Embryonic facial prominence (tissue), 1 donor: Measurements from ENCODE around the gene CELF2.

Experiments used
- DNase-seq: peaks from one replicate; pipeline ENCODE4 v3.0.0-alpha.2; 2016; ENCODE audit errors: extremely low spot score

CELF2 gene

GRCh38 chr10:11298116-11298515, 280.4 kb downstream of the CELF2 start:
- DNase-seq, result no peak

DNA sequence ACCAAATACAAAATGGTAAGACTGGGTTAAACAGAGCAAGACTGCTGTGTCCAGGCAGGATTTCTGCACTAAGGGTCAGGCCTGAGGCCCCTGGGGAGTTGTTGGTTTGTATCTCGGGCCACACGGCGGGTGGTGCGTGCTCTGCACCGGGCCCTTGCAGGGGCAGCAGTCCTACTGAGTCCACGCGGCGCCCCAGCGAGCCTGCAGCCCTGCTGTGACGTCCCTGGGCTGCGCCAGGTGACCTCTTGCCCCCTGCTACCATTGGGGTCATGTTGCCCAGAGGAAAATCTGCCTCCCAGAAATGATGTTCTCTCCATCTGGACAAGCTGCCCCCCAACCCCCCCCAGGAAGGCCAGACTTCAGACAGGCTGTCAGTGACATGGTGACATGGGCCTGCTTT, 281.5 kb downstream of the CELF2 start:
- DNase-seq, result no peak

DNA sequence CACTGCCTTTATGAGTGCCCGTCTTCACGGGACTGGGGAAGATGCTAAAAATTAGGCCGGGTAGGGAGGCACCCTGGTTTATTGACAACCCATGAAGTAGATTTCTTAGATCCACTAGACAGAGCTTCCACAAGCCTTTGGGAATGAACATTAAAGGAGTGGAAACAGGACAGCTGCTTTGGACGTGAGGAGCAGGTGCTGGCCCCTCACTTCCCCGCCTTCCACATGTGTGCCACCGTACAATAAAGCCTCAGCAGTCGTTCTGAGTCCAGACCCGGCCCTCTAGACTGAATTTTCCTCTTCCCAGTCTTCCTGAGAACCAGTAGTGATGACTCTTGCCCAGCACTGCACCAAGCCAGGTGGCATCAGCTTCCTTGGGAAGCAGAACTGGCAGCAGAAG, 282.4 kb downstream of the CELF2 start:
- no peak for DNase-seq

- no peak for DNase-seq
These were observed 282.9 kb downstream of the CELF2 start for GRCh38 chr10:11300563-11300962.

DNA sequence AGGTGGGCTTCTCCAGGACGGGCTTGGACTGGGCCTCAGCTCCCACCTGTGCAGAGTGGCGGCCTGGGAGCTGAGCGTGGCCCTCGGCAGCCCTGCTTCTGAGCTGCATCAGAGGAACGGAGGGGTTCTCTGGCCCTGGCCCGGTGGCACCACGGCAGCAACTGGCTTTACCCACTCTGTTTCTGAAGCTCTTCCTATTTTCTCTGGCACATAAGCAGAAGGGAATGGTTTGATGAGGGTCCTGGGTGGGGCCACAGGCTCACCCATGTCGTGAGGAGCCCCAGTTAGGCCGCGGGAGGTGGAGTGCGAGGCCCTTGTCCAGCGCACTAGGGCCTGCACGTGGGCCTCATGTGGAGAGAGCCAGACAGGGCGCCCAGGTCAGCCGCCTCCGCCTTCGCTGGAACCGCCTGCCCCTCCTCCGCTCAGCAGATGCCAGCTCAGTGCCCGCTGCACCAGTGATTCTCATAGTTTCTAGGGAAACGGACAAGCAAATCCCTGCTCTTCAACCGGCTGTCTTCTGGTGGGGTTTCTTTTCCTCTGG, 284.0 kb downstream of the CELF2 start:
- no peak for DNase-seq

- DNase-seq, result no peak
These were observed 284.5 kb downstream of the CELF2 start for GRCh38 chr10:11302181-11302580.

GRCh38 chr10:11303361-11304170, 285.9 kb downstream of the CELF2 start:
- no peak for DNase-seq

DNA sequence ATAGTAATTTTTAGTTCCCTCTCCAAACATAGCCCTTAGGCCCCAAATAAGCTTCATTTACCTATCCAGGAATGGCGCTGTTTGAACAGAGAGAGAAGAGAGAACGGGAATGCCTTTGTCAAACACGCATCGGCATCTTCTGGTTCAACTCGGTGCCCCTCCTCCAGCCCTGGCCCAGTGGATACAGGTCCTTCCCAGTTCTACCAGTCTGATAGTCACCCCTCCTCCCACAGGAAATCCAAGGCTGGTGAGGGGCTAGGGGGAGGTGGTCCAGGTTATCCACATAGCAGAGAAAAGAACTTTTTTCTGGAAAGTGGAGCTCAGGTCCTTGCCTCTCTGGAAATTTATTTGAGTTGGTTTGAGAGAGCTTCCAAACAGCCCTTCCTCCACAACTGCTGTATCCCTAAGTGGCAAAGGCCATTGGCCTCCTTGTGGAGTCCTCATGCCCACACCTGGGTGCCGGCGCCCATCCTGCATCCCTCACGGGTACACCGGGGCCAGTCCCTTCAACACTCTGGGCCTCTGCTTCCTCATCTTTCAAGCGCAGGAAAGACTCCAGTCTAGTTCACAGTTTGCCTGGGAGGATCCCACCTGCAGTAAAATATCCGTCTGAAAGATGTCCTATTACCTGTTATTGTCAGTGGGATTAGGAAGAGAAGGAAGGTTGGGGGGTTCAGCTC, 287.4 kb downstream of the CELF2 start:
- DNase-seq, result no peak

DNA sequence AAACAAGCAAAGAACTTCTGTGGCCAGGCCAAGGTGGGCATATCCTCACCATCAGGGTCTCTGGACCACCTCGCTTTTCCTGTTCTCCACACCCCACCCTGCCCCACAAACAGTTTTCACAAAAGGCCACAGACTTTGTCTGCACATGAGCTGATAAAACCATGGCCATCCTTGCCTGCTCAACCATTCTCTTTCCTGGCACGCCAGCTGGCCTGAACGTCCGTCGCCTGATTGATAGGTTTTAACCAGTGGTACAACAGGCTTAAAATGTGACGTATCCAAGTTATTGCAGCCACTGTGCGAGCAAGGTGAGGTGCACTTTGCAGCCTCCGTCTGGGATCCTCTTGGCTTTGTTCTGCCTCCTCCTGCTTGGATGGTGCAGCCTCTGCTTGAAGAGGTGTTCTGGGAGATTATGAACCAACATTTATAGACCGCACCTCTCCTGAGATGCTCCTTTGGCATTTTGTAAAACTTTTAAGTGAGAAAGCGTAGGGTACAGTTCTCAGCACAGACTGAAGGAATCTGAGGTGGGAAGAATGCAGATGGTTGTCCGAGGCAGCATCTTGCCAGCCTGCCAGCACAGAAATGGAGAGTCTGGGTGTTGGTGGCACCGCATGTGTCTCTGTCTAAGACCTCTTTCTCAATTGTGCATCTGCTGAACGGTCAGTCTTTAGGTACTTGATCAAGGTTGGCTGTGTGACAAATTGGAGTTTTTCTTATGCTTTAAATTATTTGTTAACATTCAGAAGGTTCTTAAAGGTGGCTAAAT, 288.3 kb downstream of the CELF2 start:
- DNase-seq, result no peak

DNA sequence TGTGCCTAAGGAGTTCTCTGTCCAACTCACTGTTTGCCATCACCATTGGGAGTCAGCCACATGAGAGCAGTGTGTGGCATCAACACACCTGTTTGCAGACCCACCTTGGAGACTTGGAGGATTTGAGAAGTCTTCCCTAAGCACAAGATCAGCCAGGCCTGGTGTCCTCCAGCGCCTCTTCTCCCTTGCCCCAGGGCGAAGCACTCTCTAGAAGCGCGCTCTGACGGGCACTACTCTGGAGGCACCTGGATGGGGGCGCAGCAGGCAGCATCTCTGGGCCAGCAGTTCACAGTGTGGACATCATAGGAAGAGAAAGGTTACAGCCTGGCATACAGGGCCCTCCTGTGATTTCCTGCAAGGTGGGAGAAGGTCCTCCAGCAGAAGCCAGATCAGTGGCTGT, 289.3 kb downstream of the CELF2 start:
- no peak for DNase-seq

DNA sequence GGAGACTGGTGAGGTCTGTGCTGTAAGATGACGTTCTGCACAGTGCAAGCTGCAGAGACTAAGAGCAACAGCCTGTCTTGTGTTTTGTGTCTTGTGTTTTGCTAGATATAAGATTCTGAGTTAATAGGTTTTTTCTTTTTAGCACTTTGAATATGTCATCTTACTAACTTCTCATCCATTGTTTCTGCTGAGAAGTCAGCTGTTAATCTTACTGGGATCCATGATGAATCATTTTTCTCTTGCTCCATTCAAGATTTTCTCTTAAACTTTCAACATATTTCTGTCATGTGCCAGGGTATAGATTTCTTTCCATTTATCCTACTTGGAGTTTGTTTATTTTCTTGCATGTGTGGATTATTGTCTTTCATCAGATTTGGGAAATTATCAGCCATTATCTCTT, 290.3 kb downstream of the CELF2 start:
- DNase-seq, result no peak

- no peak for DNase-seq
These were observed 293.4 kb downstream of the CELF2 start for GRCh38 chr10:11311027-11311426.

DNA sequence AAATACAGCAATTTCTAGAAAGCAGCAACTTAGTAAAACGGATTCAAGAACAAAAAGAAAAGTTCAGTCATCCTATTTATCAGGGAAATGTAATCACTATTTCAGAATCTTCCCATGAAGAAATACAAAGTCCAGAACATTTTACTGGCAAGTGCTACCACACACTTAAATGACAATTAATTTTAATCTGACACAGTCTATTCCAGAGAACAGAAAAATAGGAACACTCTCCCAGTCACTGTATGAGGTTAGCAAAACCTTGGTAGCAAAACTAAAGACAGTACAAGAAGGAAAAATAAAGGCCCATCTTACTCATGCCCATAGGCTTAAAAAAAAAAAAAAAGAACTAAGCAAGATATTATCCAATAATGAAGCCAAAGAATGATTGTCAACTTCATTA, 295.8 kb downstream of the CELF2 start:
- DNase-seq, result no peak

DNA sequence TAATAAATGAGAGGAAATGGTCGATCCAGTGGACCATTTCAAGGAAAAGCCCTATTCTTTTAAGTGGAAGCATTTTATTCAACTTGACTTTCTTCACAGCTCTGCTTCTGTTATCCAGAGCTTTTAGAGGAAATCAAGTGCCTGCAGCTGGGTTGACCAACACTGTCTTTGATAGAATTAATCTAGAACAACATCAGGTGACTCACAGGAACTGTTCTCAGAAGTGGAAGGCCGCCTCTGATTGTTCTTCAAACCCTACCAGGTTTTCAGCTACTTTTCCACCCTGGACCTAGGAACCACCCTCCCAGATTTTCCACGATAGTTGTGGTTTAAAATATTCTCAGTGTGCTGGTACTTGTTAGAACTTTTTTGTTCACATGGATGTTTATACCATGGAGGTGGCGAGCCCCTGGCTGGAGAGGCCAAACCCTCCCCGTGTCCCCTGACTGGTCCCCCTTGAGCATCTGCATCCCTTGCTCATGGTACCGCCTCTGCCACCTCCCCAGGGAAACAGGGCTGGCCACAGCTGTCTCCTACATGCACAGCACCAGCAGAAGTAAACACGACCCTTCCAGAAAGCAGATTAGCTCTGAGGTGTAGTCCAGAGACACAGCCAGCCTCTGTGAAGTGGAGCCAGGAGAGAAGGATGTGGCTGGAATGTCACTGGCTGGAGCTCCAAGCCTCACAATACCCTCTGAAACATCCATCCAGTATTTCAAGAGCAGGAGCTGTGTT, 300.4 kb downstream of the CELF2 start:
- DNase-seq, result no peak

DNA sequence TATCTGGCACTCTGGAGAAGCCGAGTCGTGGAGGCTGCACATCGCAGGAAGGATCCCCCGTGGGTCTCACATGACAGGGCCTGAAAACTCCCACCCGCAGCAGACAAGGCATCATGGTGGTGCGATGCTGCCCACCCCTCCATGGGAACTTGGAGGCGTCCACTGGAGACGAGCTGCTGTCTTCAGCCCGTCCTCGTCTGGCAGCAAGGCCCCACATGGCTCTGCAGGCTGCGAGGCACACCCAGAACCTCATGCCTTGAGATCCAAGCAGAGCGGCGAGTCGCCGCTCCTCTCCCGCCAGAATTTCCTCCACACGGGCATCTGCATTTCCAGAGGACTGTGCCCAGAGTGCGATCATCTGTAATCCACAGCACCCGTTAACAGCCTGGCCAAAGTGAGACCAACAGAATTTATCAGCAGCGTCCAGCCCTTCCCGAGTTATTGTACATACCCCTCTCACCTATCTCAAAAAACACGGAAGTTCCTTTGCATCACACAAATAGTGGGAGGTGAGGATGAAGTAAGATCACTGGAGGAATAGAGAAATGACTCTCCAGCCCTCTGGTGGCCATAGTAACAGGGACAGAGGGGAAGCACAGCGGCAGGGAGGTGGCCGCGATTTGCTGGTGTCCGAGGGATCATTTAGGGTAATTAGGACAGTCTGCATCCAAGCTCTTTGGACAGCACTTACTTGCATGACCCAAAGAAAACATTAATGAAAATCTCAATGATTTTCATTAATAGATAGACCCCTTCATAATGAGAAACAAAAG, 301.3 kb downstream of the CELF2 start:
- DNase-seq, result no peak

GRCh38 chr10:11319990-11320602, 302.4 kb downstream of the CELF2 start:
- no peak for DNase-seq

GRCh38 chr10:11320809-11321520, 303.3 kb downstream of the CELF2 start:
- no peak for DNase-seq

- DNase-seq, result no peak
These were observed 305.0 kb downstream of the CELF2 start for GRCh38 chr10:11322698-11323097.

GRCh38 chr10:11324761-11325321, 307.2 kb downstream of the CELF2 start:
- DNase-seq, result no peak
